GM19467 (cell line): Measurements from ENCODE around the gene AKR1E2.
"Not testable (repeated sequence)": the region's sequence is repeated elsewhere in the genome, so short reads cannot be mapped to it uniquely, and the experiment has no call there.

Experiments
- ATAC-seq: cut with Tn5 transposase; IDR thresholded peaks from one replicate; pipeline ENCODE4 v1.9.1; 2021; ENCODE audit warnings: mild to moderate bottlenecking, moderate library complexity; ENCODE audit not compliant: unreplicated experiment

AKR1E2 gene

GRCh38 chr10:4813023-4813422 lies 13.0 kb upstream of the AKR1E2 start:
- ATAC-seq: no peak

- no peak for ATAC-seq
Observed at GRCh38 chr10:4813496-4813895, 12.5 kb upstream of the AKR1E2 start.

- ATAC-seq: not testable (repeated sequence)
Observed at GRCh38 chr10:4815646-4816180, 10.3 kb upstream of the AKR1E2 start.

GRCh38 chr10:4816966-4817365 lies 9.0 kb upstream of the AKR1E2 start:
- no peak for ATAC-seq

GRCh38 chr10:4819067-4819466 lies 6.9 kb upstream of the AKR1E2 start:
- no peak for ATAC-seq

GRCh38 chr10:4819707-4820106 lies 6.3 kb upstream of the AKR1E2 start:
- ATAC-seq: no peak

GRCh38 chr10:4820804-4821401 lies 5.1 kb upstream of the AKR1E2 start:
- ATAC-seq: no peak

- no peak for ATAC-seq
Observed at GRCh38 chr10:4822208-4822607, 3.8 kb upstream of the AKR1E2 start.

- ATAC-seq: no peak
Observed at GRCh38 chr10:4824791-4825310, 1.2 kb upstream of the AKR1E2 start.

GRCh38 chr10:4825456-4825867 lies 545 bp upstream of the AKR1E2 start:
- no peak for ATAC-seq

- ATAC-seq: no peak
Observed at GRCh38 chr10:4826792-4827324, 851 bp downstream of the AKR1E2 start.

- no peak for ATAC-seq
Observed at GRCh38 chr10:4828005-4828404, 2.0 kb downstream of the AKR1E2 start.

GRCh38 chr10:4830551-4830950 lies 4.5 kb downstream of the AKR1E2 start:
- ATAC-seq: no peak

- no peak for ATAC-seq
Observed at GRCh38 chr10:4831091-4831490, 5.1 kb downstream of the AKR1E2 start.

- ATAC-seq: no peak
Observed at GRCh38 chr10:4833286-4833685, 7.3 kb downstream of the AKR1E2 start.

- no peak for ATAC-seq
Observed at GRCh38 chr10:4834898-4835405, 8.9 kb downstream of the AKR1E2 start.

- no peak for ATAC-seq
Observed at GRCh38 chr10:4835494-4835918, 9.5 kb downstream of the AKR1E2 start.

GRCh38 chr10:4836416-4836969 lies 10.5 kb downstream of the AKR1E2 start:
- no peak for ATAC-seq

GRCh38 chr10:4837551-4837950 lies 11.5 kb downstream of the AKR1E2 start:
- no peak for ATAC-seq

- no peak for ATAC-seq
Observed at GRCh38 chr10:4838743-4839142, 12.7 kb downstream of the AKR1E2 start.

GRCh38 chr10:4839353-4839752 lies 13.3 kb downstream of the AKR1E2 start:
- no peak for ATAC-seq

- no peak for ATAC-seq
Observed at GRCh38 chr10:4840151-4840550, 14.1 kb downstream of the AKR1E2 start.
